ENCODE results near the gene ADAMTS16. TPM values are rescaled to one million over a fixed set of nuclear protein-coding genes. Genes with fewer than 3 reads are reported as not detected.

The ADAMTS16 gene
- total RNA-seq, 1 experiment from 2014 or later: 30.1 TPM

- ChIA-PET CTCF (no interaction called here), POLR2A (no interaction called here)
- H3K9me3 Mint-ChIP-seq: peaks cover 7% of the 10 kb centered on the region
- H3K4me1 Mint-ChIP-seq: peaks cover 32% of the 10 kb centered on the region
- peaks cover 5% of the 10 kb centered on the region; the same call in 1 of the 2 replicates for H3K36me3 Mint-ChIP-seq
- no peak for TF ChIP-seq CREB1 (CRISPR knock-in tag; IDR thresholded peaks at IDR 0.05)
- no peak for TF ChIP-seq SP1 (CRISPR knock-in tag; conservative IDR thresholded peaks at IDR 0.05)
- TF ChIP-seq HMGXB4 (CRISPR knock-in tag; IDR thresholded peaks at IDR 0.05): no peak
- TF ChIP-seq SMAD4 (CRISPR knock-in tag; IDR thresholded peaks at IDR 0.05): no peak
- no peak for TF ChIP-seq TEAD4 (CRISPR knock-in tag; IDR thresholded peaks at IDR 0.05)
- TF ChIP-seq, protein P1, sequence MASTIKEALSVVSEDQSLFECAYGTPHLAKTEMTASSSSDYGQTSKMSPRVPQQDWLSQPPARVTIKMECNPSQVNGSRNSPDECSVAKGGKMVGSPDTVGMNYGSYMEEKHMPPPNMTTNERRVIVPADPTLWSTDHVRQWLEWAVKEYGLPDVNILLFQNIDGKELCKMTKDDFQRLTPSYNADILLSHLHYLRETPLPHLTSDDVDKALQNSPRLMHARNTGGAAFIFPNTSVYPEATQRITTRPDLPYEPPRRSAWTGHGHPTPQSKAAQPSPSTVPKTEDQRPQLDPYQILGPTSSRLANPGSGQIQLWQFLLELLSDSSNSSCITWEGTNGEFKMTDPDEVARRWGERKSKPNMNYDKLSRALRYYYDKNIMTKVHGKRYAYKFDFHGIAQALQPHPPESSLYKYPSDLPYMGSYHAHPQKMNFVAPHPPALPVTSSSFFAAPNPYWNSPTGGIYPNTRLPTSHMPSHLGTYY (CRISPR knock-in tag; IDR thresholded peaks at IDR 0.05): no peak
- TF ChIP-seq EMX1 (CRISPR knock-in tag; IDR thresholded peaks at IDR 0.05): no peak
- TF ChIP-seq NR3C1 (CRISPR knock-in tag; conservative IDR thresholded peaks at IDR 0.05; ENCODE audit: low read depth): no peak
- TF ChIP-seq ATF1 (CRISPR knock-in tag; IDR thresholded peaks at IDR 0.05): no peak
- TF ChIP-seq FOXP4 (CRISPR knock-in tag; IDR thresholded peaks at IDR 0.05): no peak
- TF ChIP-seq ETV6 (CRISPR knock-in tag; IDR thresholded peaks at IDR 0.05): no peak
- no peak for TF ChIP-seq ZSCAN18 (CRISPR knock-in tag; IDR thresholded peaks at IDR 0.05)
- TF ChIP-seq, protein P2, sequence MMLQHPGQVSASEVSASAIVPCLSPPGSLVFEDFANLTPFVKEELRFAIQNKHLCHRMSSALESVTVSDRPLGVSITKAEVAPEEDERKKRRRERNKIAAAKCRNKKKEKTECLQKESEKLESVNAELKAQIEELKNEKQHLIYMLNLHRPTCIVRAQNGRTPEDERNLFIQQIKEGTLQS (CRISPR knock-in tag; conservative IDR thresholded peaks at IDR 0.05): no peak
- TF ChIP-seq MYBL2 (CRISPR knock-in tag; IDR thresholded peaks at IDR 0.05): no peak
- no peak for TF ChIP-seq ZNF121 (CRISPR knock-in tag; IDR thresholded peaks at IDR 0.05)
- TF ChIP-seq OVOL2 (CRISPR knock-in tag; IDR thresholded peaks at IDR 0.05; ENCODE audit: borderline replicate concordance): no peak
- TF ChIP-seq ZNF317 (CRISPR knock-in tag; IDR thresholded peaks at IDR 0.05; ENCODE audit: borderline replicate concordance, low read depth): no peak
- no peak overlapping the region for H3K4me3 Mint-ChIP-seq
- peaks cover 9% of the 10 kb centered on the region; the same call in 1 of the 2 replicates for H3K27me3 Mint-ChIP-seq (ENCODE audit: low read depth)
- DNase-seq (ENCODE audit: low spot score): no peak
- no peak overlapping the region for H3K27ac Mint-ChIP-seq
- ATAC-seq: no peak
These were observed 201.6 kb downstream of the ADAMTS16 start for GRCh38 chr5:5341531-5342292.

GRCh38 chr5:5342784-5343183 lies 202.7 kb downstream of the ADAMTS16 start:
- CTCF ChIA-PET: no interaction called here
- H3K27ac Mint-ChIP-seq: no peak overlapping the region
- no peak for DNase-seq (ENCODE audit: low spot score)
- no peak for ATAC-seq
- H3K27me3 Mint-ChIP-seq (ENCODE audit: low read depth): 0 out of 2 replicates have a peak, but pooled peaks cover 3% of the 10 kb centered on the region
- 0 out of 2 replicates have a peak, but pooled peaks cover 3% of the 10 kb centered on the region for H3K36me3 Mint-ChIP-seq
- H3K4me1 Mint-ChIP-seq: peaks cover 32% of the 10 kb centered on the region
- H3K9me3 Mint-ChIP-seq: peaks cover 16% of the 10 kb centered on the region
- no peak overlapping the region for H3K4me3 Mint-ChIP-seq
- POLR2A ChIA-PET: interaction anchor here (0.7 kb wide), 1 partner anchor 35 kb away, joined by 8 read pairs; no protein-coding TSS in a partner anchor
- TF ChIP-seq KAT7 (CRISPR knock-in tag; IDR thresholded peaks at IDR 0.05; ENCODE audit: borderline replicate concordance) (no peak), NFYB (CRISPR knock-in tag; conservative IDR thresholded peaks at IDR 0.05; ENCODE audit: low read depth) (no peak), MLX (CRISPR knock-in tag; IDR thresholded peaks at IDR 0.05) (no peak), ZNF219 (CRISPR knock-in tag; IDR thresholded peaks at IDR 0.05; ENCODE audit: borderline replicate concordance) (no peak), TCF7 (CRISPR knock-in tag; IDR thresholded peaks at IDR 0.05; ENCODE audit: low read depth) (no peak), GRHL2 (CRISPR knock-in tag; IDR thresholded peaks at IDR 0.05; ENCODE audit: insufficient replicate concordance, severe bottlenecking) (no peak), JAZF1 (CRISPR knock-in tag; IDR thresholded peaks at IDR 0.05) (no peak), MYBL2 (CRISPR knock-in tag; IDR thresholded peaks at IDR 0.05) (no peak), ZBTB21 (CRISPR knock-in tag; IDR thresholded peaks at IDR 0.05; ENCODE audit: borderline replicate concordance) (no peak), NR3C1 (CRISPR knock-in tag; conservative IDR thresholded peaks at IDR 0.05; ENCODE audit: low read depth) (no peak)
- TF ChIP-seq, protein P3, sequence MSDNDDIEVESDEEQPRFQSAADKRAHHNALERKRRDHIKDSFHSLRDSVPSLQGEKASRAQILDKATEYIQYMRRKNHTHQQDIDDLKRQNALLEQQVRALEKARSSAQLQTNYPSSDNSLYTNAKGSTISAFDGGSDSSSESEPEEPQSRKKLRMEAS (CRISPR knock-in tag; IDR thresholded peaks at IDR 0.05): no peak
- TF ChIP-seq, protein P4, sequence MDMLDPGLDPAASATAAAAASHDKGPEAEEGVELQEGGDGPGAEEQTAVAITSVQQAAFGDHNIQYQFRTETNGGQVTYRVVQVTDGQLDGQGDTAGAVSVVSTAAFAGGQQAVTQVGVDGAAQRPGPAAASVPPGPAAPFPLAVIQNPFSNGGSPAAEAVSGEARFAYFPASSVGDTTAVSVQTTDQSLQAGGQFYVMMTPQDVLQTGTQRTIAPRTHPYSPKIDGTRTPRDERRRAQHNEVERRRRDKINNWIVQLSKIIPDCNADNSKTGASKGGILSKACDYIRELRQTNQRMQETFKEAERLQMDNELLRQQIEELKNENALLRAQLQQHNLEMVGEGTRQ (CRISPR knock-in tag; IDR thresholded peaks at IDR 0.05): no peak

All from WTC11 (cell line).